Stomach smooth muscle (tissue), 2 donors: ENCODE data around the gene KLK14.

Experiments used
- H3K27ac ChIP-seq: one replicate; pipeline ENCODE4 v1.7.0; 2013; ENCODE audit warnings: mild to moderate bottlenecking, low read length, inconsistent platforms
- H3K27me3 ChIP-seq, 2 donors: one replicate each; pipeline ENCODE4 v1.7.0; 2013; ENCODE audit warnings: low read length in 2 of 2; ENCODE audit not compliant: insufficient read depth in 2 of 2, control insufficient read depth in 1 of 2
- H3K36me3 ChIP-seq, 2 donors: one replicate each; pipeline ENCODE4 v1.7.0; 2013; ENCODE audit warnings: low read length in 2 of 2; ENCODE audit not compliant: control insufficient read depth in 2 of 2, insufficient read depth in 2 of 2
- H3K4me1 ChIP-seq: one replicate; pipeline ENCODE4 v1.7.0; 2013; ENCODE audit warnings: low read length; ENCODE audit not compliant: control insufficient read depth, insufficient read depth
- H3K4me3 ChIP-seq, 2 donors: one replicate each; pipeline ENCODE4 v1.7.0; 2013; ENCODE audit warnings: low read length in 2 of 2
- H3K9ac ChIP-seq, 2 donors: one replicate each; pipeline ENCODE4 v1.7.0; 2013; ENCODE audit warnings: low read length in 2 of 2, mild to moderate bottlenecking in 1 of 2
- H3K9me3 ChIP-seq, 2 donors: one replicate each; pipeline ENCODE4 v1.7.0; 2013; ENCODE audit warnings: low read length in 2 of 2; ENCODE audit not compliant: control insufficient read depth in 2 of 2
- donor health status: healthy.
- donor health status: Pancreatic carcinoma.

The KLK14 gene

GRCh38 chr19:51108066-51108804, 25.5 kb upstream of the KLK14 start, which contains the start of gene CTU1:
CTU1 (minus strand) TSS chr19:51108409; CDS start chr19:51104569, 3,840 bp downstream.
- H3K9ac ChIP-seq, result peak within 1 kb of the TSS; percentile 81
- peak within 1 kb of the TSS; percentile 58 for H3K27ac ChIP-seq
- peaks cover 21% of the 10 kb centered on the region for H3K4me1 ChIP-seq

GRCh38 chr19:51107406-51108065, 24.8 kb upstream of the KLK14 start:
- peaks cover 21% of the 10 kb centered on the region for H3K4me1 ChIP-seq
- H3K9ac ChIP-seq, result peak overlapping the region; percentile 81
- peaks cover 2 to 6% of the 10 kb centered on the region in 2 donors for H3K36me3 ChIP-seq
- no peak overlapping the region for H3K27ac ChIP-seq
- no peaks in the 10 kb centered on the region for H3K27me3 ChIP-seq
- peak overlapping the region; percentile 93 to 96 for H3K4me3 ChIP-seq
- H3K9me3 ChIP-seq, result no peaks in the 10 kb centered on the region

More at GRCh38 chr19:51108066-51108804, 25.5 kb upstream of the KLK14 start, which contains the start of gene CTU1:
- H3K36me3 ChIP-seq, result no peaks in the 10 kb centered on the region
- no peaks in the 10 kb centered on the region for H3K27me3 ChIP-seq
- peak within 1 kb of the TSS; percentile 93 to 96 for H3K4me3 ChIP-seq
- no peaks in the 10 kb centered on the region for H3K9me3 ChIP-seq

GRCh38 chr19:51103926-51104341, 21.2 kb upstream of the KLK14 start:
- no peak overlapping the region for H3K4me3 ChIP-seq
- peaks cover 10 to 11% of the 10 kb centered on the region in 2 donors for H3K36me3 ChIP-seq
- peaks cover 22% of the 10 kb centered on the region for H3K4me1 ChIP-seq

GRCh38 chr19:51102991-51103390, 20.3 kb upstream of the KLK14 start:
- Histone ChIP-seq H3K27ac (no peak overlapping the region), H3K9ac (no peak overlapping the region), H3K4me1 (peaks cover 20% of the 10 kb centered on the region), H3K27me3 (no peaks in the 10 kb centered on the region), H3K36me3 (peaks cover 10 to 11% of the 10 kb centered on the region in 2 donors), H3K9me3 (no peaks in the 10 kb centered on the region), H3K4me3 (no peak overlapping the region)

More at GRCh38 chr19:51103926-51104341, 21.2 kb upstream of the KLK14 start:
- H3K9ac ChIP-seq, result no peak overlapping the region
- H3K27me3 ChIP-seq, result no peaks in the 10 kb centered on the region
- H3K27ac ChIP-seq, result no peak overlapping the region
- no peaks in the 10 kb centered on the region for H3K9me3 ChIP-seq

GRCh38 chr19:51101171-51101865, 18.6 kb upstream of the KLK14 start:
- Histone ChIP-seq H3K36me3 (peaks cover 10 to 11% of the 10 kb centered on the region in 2 donors), H3K4me3 (no peak overlapping the region), H3K27me3 (no peaks in the 10 kb centered on the region), H3K4me1 (peaks cover 11% of the 10 kb centered on the region), H3K9me3 (no peaks in the 10 kb centered on the region), H3K9ac (no peak overlapping the region), H3K27ac (no peak overlapping the region)

- H3K4me3 ChIP-seq, result no peak overlapping the region
- H3K27ac ChIP-seq, result no peak overlapping the region
- no peaks in the 10 kb centered on the region for H3K9me3 ChIP-seq
- no peaks in the 10 kb centered on the region for H3K27me3 ChIP-seq
- H3K36me3 ChIP-seq, result peaks cover 10 to 11% of the 10 kb centered on the region in 2 donors
- H3K4me1 ChIP-seq, result peaks cover 11% of the 10 kb centered on the region
- H3K9ac ChIP-seq, result no peak overlapping the region
Measured at GRCh38 chr19:51100601-51101000, 17.9 kb upstream of the KLK14 start.

- Histone ChIP-seq H3K9ac (peak overlapping the region; percentile 15 to 47), H3K9me3 (no peaks in the 10 kb centered on the region), H3K4me1 (peaks cover 11% of the 10 kb centered on the region), H3K27me3 (no peaks in the 10 kb centered on the region), H3K27ac (peak overlapping the region; percentile 24), H3K36me3 (peaks cover 10 to 11% of the 10 kb centered on the region in 2 donors), H3K4me3 (peak overlapping the region in 1 of 2 donors; percentile 60)
Measured at GRCh38 chr19:51099047-51099382, 16.3 kb upstream of the KLK14 start.

- peaks cover 8% of the 10 kb centered on the region for H3K4me1 ChIP-seq
- H3K4me3 ChIP-seq, result peak overlapping the region in 1 of 2 donors; percentile 62
- H3K27ac ChIP-seq, result peak overlapping the region; percentile 24
- peak overlapping the region; percentile 15 to 42 for H3K9ac ChIP-seq
- H3K9me3 ChIP-seq, result no peaks in the 10 kb centered on the region
- peaks cover 10 to 11% of the 10 kb centered on the region in 2 donors for H3K36me3 ChIP-seq
- no peaks in the 10 kb centered on the region for H3K27me3 ChIP-seq
Measured at GRCh38 chr19:51098365-51099046, 15.8 kb upstream of the KLK14 start.

GRCh38 chr19:51097796-51098195, 15.1 kb upstream of the KLK14 start:
- Histone ChIP-seq H3K27ac (no peak overlapping the region), H3K27me3 (no peaks in the 10 kb centered on the region), H3K4me3 (no peak overlapping the region), H3K36me3 (peaks cover 7 to 11% of the 10 kb centered on the region in 2 donors), H3K9me3 (no peaks in the 10 kb centered on the region), H3K9ac (no peak overlapping the region), H3K4me1 (peaks cover 8% of the 10 kb centered on the region)

GRCh38 chr19:51097166-51097738, 14.6 kb upstream of the KLK14 start:
- Histone ChIP-seq H3K9me3 (no peaks in the 10 kb centered on the region), H3K9ac (no peak overlapping the region), H3K27me3 (no peaks in the 10 kb centered on the region), H3K4me1 (peaks cover 8% of the 10 kb centered on the region), H3K36me3 (peaks cover 1 to 7% of the 10 kb centered on the region in 2 donors), H3K4me3 (no peak overlapping the region), H3K27ac (no peak overlapping the region)
